ENCODE data around the gene ZNF784.

Gene ZNF784

GRCh38 chr19:55624109-55625003 lies at the start of gene ZNF784:
Gene ZNF784, minus strand, starts transcription at chr19:55624566. Its CDS starts 5 bp downstream, at chr19:55624561.
- peak; percentile 95 for DNase-seq

- no peak for DNase-seq
Measured at GRCh38 chr19:55673889-55674288, 49.5 kb upstream of the ZNF784 start.

DNA sequence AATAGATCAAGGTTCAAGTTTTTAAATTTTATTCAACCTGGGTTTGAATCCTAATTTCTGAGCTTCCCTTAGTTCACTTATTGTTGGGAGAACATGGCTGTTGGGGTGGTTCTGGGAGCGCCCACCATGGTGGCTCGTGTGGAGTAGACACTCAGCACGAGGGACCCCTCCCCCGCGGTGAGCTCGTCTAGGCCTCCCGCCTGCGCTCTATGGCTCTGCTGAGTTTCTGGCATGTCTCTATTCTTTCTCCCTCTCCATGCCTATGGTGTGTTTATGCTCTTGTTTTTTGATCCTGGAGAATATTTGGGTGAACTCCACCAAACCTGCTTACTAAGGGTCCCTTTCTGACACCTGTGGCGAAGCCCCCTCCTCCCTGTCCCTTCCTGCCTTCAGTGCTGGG lies 49.1 kb upstream of the ZNF784 start:
- no peak for DNase-seq

DNA sequence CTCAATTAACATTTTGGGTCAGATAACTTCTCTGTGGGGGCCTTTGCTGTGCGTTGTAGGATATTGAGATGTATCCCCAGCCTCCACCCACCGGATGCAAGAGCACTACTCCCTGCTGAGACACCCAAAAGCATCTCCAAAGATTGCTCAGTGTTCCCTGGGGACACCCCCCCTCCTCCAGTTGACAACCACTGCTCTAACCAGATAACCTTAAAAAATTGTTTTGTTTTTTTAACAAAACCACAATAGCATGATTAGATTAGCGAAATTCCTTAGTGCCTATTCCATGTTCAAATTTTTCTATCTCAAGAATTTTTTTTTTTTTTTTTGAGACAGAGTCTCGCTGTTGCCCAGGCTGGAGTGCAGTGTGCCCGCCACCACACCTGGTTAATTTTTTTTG lies 48.1 kb upstream of the ZNF784 start:
- no peak for DNase-seq

DNA sequence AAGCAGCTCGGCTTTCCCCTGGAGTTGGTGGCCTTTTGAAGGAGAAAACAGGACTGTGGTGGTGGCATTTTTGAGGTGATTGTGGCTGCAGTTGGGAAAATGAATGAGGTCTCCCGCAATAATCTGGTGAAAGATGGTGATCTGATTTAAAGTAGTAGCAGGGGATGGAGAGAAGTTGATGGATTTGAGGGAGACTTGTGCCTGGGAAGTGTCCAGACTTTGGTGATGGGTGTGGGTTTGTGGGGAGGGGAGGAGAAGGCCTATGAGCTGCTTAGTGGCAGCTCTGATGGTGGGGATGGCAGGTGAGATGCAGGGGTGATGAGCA lies 46.6 kb upstream of the ZNF784 start:
- DNase-seq: no peak

DNA sequence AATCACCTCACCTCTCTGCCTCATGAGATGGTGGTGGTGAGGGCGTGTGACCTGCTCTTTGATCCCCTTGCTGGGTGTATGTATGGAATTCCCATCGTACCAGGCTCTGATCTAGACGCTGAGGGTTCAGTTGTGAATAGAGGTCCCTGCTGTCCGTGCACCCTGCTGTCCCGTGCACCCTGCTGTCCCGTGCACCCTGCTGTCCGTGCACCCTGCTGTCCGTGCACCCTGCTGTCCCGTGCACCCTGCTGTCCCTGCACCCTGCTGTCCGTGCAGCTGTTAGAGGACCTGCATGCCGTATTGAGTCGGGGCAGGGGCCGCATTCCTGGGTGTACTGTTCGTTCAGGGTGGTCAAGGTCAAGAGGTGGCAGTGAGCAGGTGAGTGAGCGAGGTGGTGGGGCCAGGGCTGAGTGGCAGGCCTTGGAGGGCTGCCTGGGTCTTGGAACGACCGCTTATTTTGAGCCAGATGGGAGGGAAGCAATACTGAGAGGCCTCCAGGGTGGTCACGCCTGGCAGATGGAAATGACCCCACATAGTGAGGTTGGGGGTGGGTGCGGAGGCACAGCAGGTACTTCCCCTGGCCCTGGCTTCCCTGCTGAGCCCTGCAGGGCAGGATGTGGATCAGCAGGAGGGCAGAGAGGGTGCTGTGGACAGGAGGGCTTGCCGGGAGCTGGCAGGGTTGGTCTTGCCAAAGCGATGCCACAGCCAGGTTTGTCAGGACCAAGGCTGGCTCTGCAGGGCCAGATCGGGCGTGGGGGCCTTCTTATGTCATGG lies 46.1 kb upstream of the ZNF784 start:
- DNase-seq: no peak

DNA sequence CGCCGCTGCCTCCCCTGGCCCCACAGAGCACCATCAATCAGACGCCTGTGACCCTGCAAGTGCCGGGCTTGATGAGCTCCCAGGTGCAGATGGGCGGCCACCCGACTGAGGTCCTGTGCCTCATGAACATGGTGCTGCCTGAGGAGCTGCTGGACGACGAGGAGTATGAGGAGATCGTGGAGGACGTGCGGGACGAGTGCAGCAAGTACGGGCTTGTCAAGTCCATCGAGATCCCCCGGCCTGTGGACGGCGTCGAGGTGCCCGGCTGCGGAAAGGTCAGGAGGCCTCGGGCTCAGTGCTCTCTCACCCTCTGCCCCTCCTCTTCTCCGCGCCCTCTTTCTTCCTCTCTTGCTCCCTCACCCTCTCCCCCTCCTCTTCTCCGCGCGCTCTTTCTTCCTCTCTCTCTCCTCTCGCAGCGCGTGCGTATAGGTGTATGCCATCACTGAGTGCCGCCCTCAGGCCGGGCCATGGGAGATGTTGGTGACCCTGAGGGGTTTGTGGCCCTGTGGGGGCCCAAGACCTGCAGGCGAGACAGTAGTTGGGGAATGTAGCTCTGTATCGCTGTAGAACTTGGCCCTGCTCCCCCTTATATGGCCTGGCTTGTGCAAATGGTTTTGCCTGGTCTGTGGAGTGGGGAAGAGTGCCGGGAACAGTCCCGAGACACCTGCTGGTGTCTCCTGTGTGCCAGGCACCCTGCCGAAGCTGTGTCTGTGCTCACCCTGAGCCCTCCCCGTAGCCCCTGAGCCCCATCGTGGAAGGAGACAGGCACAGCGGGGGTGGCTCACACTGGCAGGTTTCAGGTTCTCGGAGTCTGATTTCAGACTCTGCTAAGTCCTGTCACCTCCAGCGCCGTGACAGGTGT lies 45.3 kb upstream of the ZNF784 start:
- no peak for DNase-seq

DNA sequence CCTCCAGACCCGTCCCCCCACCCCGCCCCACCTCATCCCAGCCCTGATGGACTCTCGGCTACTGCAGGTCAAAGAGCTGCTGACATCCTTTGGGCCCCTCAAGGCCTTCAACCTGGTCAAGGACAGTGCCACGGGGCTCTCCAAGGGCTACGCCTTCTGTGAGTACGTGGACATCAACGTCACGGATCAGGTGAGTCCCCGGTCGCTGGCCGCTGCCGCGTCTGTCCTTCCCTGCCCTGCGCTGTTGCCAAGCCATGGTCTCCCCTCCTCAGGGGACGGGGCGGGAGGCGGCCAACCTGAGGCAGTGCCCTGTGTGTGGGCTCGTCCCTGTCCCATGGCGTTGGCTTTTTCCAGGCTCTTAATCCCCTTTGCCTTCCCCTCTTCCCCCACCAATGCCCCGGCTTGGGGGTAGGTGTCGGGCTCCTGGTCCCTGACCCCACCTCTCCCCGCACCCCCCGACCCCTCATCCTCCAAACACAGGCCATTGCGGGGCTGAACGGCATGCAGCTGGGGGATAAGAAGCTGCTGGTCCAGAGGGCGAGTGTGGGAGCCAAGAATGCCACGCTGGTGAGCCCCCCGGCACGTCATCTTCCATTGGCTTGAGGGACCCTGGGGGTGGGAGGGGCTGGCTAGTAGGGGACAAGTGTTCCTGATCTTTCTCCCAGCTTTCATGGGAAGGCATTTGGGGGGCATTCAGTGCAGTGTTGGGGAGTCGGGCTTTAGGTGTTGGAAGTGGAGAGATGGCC lies 44.4 kb upstream of the ZNF784 start:
- no peak for DNase-seq

GRCh38 chr19:55667958-55668357 lies 43.6 kb upstream of the ZNF784 start:
- DNase-seq: no peak

DNA sequence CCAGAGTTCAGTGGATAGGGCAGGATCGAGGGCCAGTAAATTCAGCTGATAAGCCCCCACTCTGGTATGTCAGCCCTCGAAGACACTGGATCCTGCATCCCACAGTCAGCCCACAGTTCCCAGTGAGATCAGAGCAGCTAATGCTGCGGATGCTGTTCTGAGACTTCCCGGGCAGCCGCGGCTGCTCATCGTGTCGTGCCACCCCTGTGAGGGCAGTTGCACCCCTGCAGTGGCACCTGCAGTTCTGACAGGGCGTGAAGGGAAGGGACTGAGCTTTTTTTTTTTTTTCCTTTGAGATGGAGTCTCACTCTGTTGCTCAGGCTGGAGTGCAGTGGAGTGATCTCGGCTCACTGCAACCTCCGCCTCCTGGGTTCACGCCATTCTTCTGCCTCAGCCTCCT lies 43.1 kb upstream of the ZNF784 start:
- DNase-seq: no peak

DNA sequence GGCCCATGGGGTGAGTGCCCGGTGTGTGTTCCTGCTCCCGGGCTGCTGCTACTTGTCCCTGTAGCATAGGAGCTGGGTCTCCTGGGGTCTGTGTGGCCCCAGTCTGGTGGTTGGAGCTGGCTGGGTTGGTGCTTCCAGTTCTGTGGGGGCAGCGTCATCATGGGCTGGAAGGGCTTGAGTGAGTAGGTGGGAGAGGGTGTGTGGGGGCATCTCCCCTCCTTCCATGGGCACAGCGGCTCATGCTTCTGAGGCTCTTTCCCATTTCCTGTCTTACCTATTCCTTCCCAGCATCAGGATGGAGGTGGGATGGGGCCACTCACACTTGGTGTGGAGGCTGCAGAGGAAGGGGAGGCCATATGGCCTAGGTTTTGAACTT lies 42.6 kb upstream of the ZNF784 start:
- no peak for DNase-seq

DNA sequence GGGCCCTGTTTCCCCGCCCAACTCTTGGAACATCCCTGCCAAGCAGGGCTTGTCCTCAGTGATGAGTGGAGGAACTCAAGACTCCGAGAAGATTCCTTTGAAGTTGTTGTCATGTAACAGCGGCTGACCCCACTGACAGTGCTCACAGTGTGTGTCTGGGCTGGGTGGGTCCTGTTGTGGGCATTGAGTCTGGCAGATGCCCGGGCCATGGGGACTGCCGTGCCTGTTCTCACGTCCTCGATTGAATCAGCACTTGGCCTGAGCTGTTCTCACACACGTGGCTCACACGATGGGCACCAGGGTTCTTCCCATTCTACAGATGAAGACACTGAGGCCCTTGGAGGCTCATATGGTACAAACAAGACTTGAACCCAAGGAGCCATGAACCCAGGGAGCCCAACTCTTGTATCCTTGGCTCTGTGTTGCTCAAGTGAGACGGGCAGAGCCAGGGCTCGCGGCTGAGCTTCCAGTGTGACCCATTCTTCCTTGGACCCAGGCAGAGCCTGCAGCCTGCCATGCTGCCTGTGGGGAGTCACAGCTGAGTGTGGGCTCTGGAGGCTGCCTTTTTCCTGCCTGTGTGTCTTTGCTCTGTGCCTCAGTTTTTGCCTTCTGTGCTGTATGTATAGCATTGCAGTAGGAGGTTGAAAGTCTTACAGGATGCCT lies 42.1 kb upstream of the ZNF784 start:
- no peak for DNase-seq

- DNase-seq: no peak
Measured at GRCh38 chr19:55663846-55664536, 39.6 kb upstream of the ZNF784 start.

DNA sequence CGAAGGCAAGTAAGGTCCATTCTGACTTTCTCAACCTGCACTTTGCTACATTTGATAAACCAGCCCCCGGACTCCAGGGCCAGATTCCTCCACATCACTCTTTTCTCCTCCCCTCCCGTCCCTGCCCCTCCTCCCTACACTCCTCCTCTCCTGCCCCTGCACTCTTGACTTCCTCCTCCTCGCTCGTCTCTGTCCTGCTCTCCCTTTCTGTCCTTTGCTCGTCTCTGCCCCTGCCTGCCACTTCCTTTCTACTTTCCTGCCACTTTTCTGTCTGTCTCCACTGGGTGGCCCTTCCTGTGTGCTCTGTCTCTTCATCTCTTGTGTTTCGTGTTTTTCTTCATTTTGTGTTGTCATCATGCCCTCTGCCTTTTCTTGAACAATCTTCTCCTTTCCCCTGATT lies 37.5 kb upstream of the ZNF784 start:
- DNase-seq: no peak

- no peak for DNase-seq
Measured at GRCh38 chr19:55660991-55661390, 36.6 kb upstream of the ZNF784 start.

DNA sequence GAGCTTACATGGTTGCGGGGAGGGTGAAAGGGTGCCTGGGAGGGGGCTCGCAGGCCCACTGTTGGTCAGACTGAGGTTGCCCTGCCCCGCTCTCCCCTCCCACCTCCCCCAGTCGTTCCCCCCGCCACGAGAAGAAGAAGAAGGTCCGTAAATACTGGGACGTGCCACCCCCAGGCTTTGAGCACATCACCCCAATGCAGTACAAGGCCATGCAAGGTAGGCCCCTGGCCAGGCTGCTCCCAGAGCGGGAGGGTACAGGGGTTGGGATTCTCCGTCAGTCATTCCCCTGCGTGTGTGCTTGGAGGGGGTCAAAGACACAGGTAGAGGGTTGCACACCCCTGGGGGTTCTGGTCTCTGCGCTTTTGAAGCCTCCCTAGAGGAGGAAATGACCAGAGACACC lies 36.0 kb upstream of the ZNF784 start:
- no peak for DNase-seq

- DNase-seq: no peak
Measured at GRCh38 chr19:55659822-55660221, 35.5 kb upstream of the ZNF784 start.

GRCh38 chr19:55658846-55659459 lies 34.6 kb upstream of the ZNF784 start:
- DNase-seq: no peak

- DNase-seq: no peak
Measured at GRCh38 chr19:55656988-55657747, 32.8 kb upstream of the ZNF784 start.

DNA sequence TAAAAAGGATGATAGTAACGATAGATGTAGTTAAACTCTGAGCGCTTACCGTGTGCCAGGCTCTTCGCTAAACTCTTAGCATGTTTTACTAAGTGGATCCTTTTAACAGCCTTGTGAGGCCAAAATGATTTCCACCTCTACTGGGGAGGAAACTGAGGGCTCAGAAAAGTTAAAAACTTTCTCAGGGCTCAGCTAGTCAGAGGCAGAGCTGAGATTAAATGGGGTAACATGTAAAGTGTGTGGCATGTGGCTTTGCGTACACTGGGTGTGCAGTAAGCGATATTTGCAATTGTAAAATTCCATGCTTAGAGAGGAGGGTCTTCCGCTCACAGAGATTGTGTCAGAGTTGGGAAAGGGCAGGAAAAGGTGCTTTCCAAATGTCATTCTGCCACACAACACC lies 32.2 kb upstream of the ZNF784 start:
- no peak for DNase-seq
